ENCODE results near the gene ITIH3. TPM values are rescaled to one million over a fixed set of nuclear protein-coding genes. Genes with fewer than 3 reads are reported as not detected.

Gene ITIH3
- total RNA-seq, 4 donors from 2014 or later, result 0.27 to 1.6 TPM; not detected in 2

DNA sequence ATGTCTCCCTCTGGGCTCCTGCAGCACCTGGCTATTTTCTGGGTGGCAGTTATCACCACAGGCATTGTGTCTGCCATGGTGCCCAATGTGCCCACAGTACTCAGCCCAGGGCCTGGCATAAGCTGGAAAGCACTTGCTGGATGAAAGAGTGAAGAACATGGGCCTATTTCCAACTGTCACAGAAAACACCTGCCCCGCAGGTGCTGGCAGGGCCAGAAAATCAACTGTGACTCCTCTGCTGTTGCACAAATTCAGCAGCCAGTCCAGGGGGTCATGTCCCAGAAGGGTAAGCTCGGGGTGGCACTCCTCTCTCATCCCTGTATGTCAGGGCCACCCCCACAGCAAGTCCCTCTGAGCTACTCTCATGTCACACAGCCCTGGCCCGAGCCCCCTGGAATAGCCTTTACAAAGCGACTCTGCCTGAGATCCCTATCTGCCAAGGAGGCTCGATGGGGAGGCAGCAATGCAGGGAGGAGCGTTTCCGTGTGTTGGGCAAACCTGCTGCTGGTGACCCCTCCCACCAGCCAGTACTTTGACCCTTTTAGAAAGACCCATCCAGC is 16.9 kb downstream of the ITIH3 start:
- H3K27ac ChIP-seq, result no peak overlapping the region
- WGBS, 2 donors (ENCODE audit: low coverage in 1 of 2), result 60 to 64% methylated on average over 1 to 7 of the region's 7 CpGs
- H3K4me1 ChIP-seq, result no peaks in the 10 kb centered on the region
- in situ Hi-C loops (cut with MboI; ENCODE audit: low pct_ligation_motif_present in 1 of 4, low pct_unique_long_range_greater_than_20kb in 1 of 4, low sequenced_read_pairs in 3 of 4), result no loop called here
- TF ChIP-seq POLR2A (IDR thresholded peaks at IDR 0.05) (no peak), POLR2AphosphoS5 (IDR thresholded peaks at IDR 0.05) (no peak)
- DNase-seq, result no peak
- H3K9me3 ChIP-seq, result no peaks in the 10 kb centered on the region
- no peaks in the 10 kb centered on the region for H3K36me3 ChIP-seq
- H3K4me3 ChIP-seq, result no peak overlapping the region
- intact Hi-C loops (cut with DNase I; ENCODE audit: low total_unique reads), result no loop called here
- no peaks in the 10 kb centered on the region for H3K27me3 ChIP-seq

DNA sequence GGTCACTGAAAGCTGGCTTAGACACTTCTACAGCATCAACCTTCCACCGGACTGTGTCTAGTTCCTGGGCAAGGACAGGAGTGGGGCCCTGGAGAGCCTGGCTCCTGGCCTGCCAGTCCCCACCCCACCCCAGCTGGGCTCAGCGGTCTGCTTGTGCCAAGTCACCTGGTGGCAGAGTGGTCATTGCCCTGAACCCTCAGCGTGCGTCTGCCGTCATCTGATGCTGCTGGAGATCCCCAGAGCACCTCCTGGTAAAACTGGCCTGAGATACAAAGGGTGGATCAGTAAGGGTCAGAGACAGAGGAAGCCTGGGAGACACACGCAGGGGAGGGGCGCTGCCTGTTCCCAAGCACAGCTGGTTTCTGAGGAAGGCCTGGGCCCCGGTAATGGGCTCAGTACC is 19.2 kb downstream of the ITIH3 start:
- Histone ChIP-seq H3K4me1 (no peaks in the 10 kb centered on the region), H3K27ac (no peak overlapping the region), H3K4me3 (no peak overlapping the region), H3K36me3 (no peaks in the 10 kb centered on the region), H3K9me3 (no peaks in the 10 kb centered on the region), H3K27me3 (no peaks in the 10 kb centered on the region)
- no peak for DNase-seq
- in situ Hi-C loops (cut with MboI; ENCODE audit: low pct_ligation_motif_present in 1 of 4, low pct_unique_long_range_greater_than_20kb in 1 of 4, low sequenced_read_pairs in 3 of 4) (no loop called here), intact Hi-C loops (cut with DNase I; ENCODE audit: low total_unique reads) (no loop called here)
- WGBS, 2 donors (ENCODE audit: low coverage in 1 of 2), result 90% methylated on average over 8 of the region's 8 CpGs; no CpG with 5 or more reads in 1 of the 2 donors
- TF ChIP-seq, protein P1, sequence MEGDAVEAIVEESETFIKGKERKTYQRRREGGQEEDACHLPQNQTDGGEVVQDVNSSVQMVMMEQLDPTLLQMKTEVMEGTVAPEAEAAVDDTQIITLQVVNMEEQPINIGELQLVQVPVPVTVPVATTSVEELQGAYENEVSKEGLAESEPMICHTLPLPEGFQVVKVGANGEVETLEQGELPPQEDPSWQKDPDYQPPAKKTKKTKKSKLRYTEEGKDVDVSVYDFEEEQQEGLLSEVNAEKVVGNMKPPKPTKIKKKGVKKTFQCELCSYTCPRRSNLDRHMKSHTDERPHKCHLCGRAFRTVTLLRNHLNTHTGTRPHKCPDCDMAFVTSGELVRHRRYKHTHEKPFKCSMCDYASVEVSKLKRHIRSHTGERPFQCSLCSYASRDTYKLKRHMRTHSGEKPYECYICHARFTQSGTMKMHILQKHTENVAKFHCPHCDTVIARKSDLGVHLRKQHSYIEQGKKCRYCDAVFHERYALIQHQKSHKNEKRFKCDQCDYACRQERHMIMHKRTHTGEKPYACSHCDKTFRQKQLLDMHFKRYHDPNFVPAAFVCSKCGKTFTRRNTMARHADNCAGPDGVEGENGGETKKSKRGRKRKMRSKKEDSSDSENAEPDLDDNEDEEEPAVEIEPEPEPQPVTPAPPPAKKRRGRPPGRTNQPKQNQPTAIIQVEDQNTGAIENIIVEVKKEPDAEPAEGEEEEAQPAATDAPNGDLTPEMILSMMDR (IDR thresholded peaks at IDR 0.05), result no peak
- TF ChIP-seq EP300 (IDR thresholded peaks at IDR 0.05; ENCODE audit: low read depth) (no peak), POLR2A (IDR thresholded peaks at IDR 0.05) (no peak), POLR2AphosphoS5 (IDR thresholded peaks at IDR 0.05) (no peak)

DNA sequence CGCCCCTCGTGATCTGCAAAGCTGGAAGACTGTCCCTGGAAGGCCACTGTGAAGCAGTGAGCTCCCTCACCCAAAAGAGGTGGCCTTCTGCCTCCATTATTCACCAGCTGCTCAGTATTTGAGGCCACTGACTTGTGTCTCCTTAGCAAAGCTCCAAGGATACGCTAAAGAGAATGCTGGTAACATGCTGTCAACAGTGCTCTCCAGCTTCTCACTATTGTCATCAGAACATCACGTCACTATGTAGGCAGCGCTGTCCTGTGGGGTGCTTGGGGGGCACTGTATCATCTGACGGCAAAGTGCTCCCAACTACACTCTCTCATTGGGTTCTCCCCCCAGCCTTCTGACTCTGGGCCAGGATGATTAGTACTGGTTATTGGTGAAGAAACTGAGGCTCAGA is 21.6 kb downstream of the ITIH3 start:
- 82% methylated on average over 6 of the region's 6 CpGs; no CpG with 5 or more reads in 1 of the 2 donors for WGBS, 2 donors (ENCODE audit: low coverage in 1 of 2)
- in situ Hi-C loops (cut with MboI; ENCODE audit: low pct_ligation_motif_present in 1 of 4, low pct_unique_long_range_greater_than_20kb in 1 of 4, low sequenced_read_pairs in 3 of 4), result no loop called here

DNA sequence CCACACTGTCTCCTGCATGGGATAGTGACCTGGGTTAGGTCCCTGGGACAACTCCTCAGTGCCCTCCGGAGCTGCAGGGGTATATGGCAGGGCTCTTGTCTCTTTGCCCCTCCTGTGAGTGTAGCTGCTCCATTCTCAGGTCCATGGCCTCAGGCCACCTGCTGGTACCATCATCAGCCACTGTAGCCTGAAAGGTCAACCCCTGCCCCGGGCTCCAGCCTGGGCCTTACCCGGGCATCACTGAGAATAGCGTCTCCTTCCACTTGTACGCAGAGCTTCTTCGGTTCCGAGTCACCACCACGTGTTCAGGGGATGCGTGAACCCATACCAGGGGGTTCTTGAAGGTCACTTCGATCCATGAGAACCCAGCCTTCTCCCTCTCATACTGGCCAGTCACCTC is 22.1 kb downstream of the ITIH3 start:
- Histone ChIP-seq H3K4me3 (no peak overlapping the region), H3K27me3 (no peaks in the 10 kb centered on the region), H3K4me1 (no peaks in the 10 kb centered on the region), H3K9me3 (no peaks in the 10 kb centered on the region), H3K36me3 (no peaks in the 10 kb centered on the region), H3K27ac (no peak overlapping the region)
- in situ Hi-C loops (cut with MboI; ENCODE audit: low pct_ligation_motif_present in 1 of 4, low pct_unique_long_range_greater_than_20kb in 1 of 4, low sequenced_read_pairs in 3 of 4) (no loop called here), intact Hi-C loops (cut with DNase I; ENCODE audit: low total_unique reads) (no loop called here)
- TF ChIP-seq POLR2A (IDR thresholded peaks at IDR 0.05) (no peak), POLR2AphosphoS5 (IDR thresholded peaks at IDR 0.05) (no peak), EP300 (IDR thresholded peaks at IDR 0.05; ENCODE audit: low read depth) (no peak)
- TF ChIP-seq, protein P1 (IDR thresholded peaks at IDR 0.05), result no peak
- WGBS, 2 donors (ENCODE audit: low coverage in 1 of 2), result 93% methylated on average over 10 of the region's 10 CpGs; no CpG with 5 or more reads in 1 of the 2 donors
- no peak for DNase-seq

More for the DNA sequence above, 21.6 kb downstream of the ITIH3 start:
- no peaks in the 10 kb centered on the region for H3K9me3 ChIP-seq
- no peak overlapping the region for H3K4me3 ChIP-seq
- no peaks in the 10 kb centered on the region for H3K4me1 ChIP-seq
- intact Hi-C loops (cut with DNase I; ENCODE audit: low total_unique reads), result no loop called here
- no peaks in the 10 kb centered on the region for H3K36me3 ChIP-seq
- TF ChIP-seq, protein P1 (IDR thresholded peaks at IDR 0.05), result no peak
- TF ChIP-seq EP300 (IDR thresholded peaks at IDR 0.05; ENCODE audit: low read depth) (no peak), POLR2A (IDR thresholded peaks at IDR 0.05) (no peak), POLR2AphosphoS5 (IDR thresholded peaks at IDR 0.05) (no peak)
- no peak overlapping the region for H3K27ac ChIP-seq
- DNase-seq, result no peak
- H3K27me3 ChIP-seq, result no peaks in the 10 kb centered on the region

DNA sequence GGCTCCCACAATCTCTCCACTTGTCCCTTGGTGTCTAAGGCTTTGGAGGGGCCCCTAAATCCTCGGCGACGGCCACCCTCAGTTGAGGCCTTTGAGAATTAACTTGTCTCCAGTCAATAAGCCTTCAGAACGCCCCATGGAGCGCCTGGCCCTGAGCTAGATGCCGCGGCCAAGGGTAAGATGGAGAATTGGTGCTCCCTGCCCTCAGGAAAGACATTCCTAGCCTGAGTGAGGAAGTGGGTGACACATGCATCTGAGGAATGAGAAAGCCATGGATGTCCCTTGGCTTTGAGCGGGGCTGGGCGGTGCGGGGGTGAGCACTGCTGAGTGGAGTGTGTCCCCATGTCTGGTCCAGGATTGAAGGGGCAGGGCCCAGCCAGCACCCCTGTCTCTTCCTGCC is 22.6 kb downstream of the ITIH3 start:
- DNase-seq, result no peak
- in situ Hi-C loops (cut with MboI; ENCODE audit: low pct_ligation_motif_present in 1 of 4, low pct_unique_long_range_greater_than_20kb in 1 of 4, low sequenced_read_pairs in 3 of 4) (no loop called here), intact Hi-C loops (cut with DNase I; ENCODE audit: low total_unique reads) (no loop called here)
- no peaks in the 10 kb centered on the region for H3K9me3 ChIP-seq
- H3K36me3 ChIP-seq, result no peaks in the 10 kb centered on the region
- H3K27ac ChIP-seq, result no peak overlapping the region
- no peaks in the 10 kb centered on the region for H3K4me1 ChIP-seq
- TF ChIP-seq POLR2A (IDR thresholded peaks at IDR 0.05) (no peak), POLR2AphosphoS5 (IDR thresholded peaks at IDR 0.05) (no peak), EP300 (IDR thresholded peaks at IDR 0.05; ENCODE audit: low read depth) (no peak)
- TF ChIP-seq, protein P1 (IDR thresholded peaks at IDR 0.05), result no peak
- H3K4me3 ChIP-seq, result no peak overlapping the region
- WGBS, 2 donors (ENCODE audit: low coverage in 1 of 2), result 91% methylated on average over 10 of the region's 10 CpGs; no CpG with 5 or more reads in 1 of the 2 donors
- no peaks in the 10 kb centered on the region for H3K27me3 ChIP-seq

Measured in transverse colon (tissue), 4 donors.